Right renal cortex interstitium (tissue), 3 donors: ENCODE data around the gene ITPKA. TPM values are rescaled to one million over a fixed set of nuclear protein-coding genes. Genes with fewer than 3 reads are reported as not detected.

Source experiments
- DNase-seq, 3 donors: peaks; one replicate each; pipeline ENCODE4 v3.0.0-alpha.2; 2013; ENCODE audit warnings: low read depth in 3 of 3, low spot score in 2 of 3
- polyA plus RNA-seq, 3 donors: library from polyadenylated mRNA; unstranded; fragments of 120-200 nt; gene quantifications; one replicate each; pipeline ENCODE4 v1.2.1, GENCODE V29; 2013; ENCODE audit not compliant: insufficient read length in 3 of 3

Gene ITPKA
- polyA plus RNA-seq, 3 donors: 0.42 to 0.68 (median 0.50) TPM

DNA sequence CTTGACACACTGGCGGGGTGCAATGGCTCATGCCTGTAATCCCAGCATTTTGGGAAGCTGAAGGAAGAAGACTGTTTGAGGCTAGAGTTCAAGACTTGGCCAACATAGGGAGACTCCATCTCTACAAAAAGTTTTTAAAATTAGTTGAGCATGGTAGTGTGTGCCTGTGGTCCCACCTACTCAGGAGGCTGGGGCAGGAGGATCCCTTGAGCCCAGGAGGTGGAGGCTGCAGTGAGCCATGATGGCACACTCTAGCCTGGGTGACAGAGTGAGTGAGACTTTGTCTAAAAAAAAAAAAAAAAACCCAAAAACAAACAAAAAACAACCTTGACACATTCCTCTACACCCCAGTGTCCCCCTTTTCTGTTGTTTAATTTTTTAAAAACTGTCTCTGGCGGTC, 4.0 kb upstream of the ITPKA start:
- no peak for DNase-seq

DNA sequence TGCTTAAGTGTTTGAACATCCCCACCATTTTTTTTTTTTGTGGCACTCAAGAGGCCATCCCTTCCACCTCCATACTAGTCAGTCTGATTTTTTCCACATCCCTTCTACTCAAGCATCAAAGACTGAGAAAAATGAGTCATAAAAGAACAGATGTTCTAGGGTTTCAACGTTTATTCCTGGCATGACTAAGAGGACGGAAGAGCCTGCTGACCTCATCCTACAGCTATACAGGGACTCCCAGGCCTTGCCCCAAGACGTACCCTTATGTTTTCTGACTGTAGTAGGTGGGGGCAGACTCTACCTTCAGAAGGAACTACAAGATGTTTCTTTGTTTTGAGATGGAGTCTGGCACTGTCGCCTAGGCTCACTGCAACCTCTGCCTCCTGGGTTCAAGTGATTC, 3.3 kb upstream of the ITPKA start:
- no peak for DNase-seq

DNA sequence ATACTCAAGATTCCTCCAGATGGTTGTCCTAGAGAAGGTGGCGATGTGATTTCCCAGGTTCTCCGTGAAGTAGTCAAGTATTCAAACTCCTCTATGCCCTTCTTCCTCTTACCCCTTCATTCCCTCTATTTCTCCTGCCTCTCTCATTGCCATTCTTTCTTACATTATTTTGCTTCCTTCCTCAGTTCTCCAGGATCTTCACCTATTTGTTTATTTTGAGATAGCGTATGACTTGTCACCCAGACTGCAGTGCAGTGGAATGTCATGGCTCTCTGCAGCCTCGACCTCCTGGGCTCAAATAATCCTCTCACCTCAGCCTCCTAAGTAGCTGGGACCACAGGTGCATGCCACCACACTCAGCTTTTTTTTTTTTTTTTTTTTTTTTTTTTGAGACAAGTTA, 1.8 kb upstream of the ITPKA start:
- DNase-seq: no peak

DNA sequence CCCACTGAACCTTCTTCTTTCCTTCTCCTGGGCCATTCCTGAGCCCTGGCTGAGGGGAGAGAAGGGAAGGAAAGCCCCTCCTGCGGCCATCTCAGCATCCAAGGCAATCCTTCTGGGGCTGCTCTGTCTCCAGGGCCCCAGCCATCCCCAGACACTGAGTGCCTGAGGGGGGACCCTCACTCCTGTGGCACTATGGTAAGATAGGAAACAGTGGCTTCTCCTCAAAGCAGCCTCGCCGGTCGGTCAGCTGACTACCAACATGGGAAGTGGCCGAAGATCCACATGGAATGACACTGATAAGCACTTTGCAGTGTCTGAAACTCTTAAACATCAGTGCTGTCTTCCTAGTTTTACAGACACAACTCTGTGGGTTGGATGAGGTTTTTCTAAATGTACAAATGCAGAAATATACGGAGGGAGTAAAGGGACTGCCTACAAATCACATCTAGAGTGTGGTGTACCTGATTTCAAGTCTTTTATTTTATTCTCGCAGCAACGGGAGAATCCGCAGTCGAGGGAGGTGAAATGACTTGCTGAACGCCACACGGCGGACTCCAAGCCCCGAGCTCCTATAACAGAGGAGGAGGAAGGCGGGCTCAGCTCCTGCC, 973 bp upstream of the ITPKA start:
- no peak for DNase-seq

DNA sequence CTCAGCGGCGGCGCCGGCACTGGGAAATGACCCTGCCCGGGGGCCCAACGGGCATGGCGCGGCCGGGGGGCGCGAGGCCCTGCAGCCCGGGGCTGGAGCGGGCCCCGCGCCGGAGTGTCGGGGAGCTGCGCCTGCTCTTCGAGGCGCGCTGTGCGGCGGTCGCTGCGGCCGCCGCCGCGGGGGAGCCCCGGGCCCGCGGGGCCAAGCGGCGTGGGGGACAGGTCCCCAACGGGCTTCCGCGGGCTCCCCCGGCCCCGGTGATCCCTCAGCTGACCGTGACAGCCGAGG, 172 bp downstream of the ITPKA start:
- no peak for DNase-seq

DNA sequence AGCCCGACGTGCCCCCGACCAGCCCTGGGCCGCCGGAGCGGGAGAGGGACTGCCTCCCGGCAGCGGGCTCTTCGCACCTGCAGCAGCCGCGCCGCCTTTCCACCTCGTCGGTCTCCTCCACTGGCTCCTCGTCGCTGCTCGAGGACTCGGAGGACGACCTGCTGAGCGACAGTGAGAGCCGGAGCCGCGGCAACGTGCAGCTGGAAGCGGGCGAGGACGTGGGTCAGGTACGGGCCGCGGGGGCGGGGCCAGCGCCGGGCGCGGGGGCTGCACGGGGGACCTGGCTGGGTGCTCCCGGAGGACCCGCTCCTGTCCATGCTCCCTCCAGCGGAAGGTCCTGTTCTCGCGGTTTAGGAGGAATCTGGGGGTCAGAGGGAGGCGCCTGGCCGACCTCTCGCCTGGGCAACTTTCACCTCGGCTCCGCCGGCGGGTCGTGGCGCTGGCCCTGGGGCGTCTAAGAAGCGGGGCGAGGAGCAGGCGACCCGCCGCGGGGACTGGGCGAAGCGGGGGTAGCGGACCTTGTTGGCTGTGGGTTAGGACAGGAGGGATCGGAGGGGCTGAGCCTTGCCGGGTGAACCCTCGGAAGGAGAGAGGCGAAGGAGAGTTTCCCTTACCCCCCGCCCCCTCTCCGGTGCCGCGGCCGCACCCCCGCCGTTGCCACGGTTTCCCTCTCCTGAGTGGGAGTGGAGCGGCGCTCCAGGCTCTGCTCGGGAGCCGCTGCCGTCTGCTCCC, 682 bp downstream of the ITPKA start:
- no peak for DNase-seq

DNA sequence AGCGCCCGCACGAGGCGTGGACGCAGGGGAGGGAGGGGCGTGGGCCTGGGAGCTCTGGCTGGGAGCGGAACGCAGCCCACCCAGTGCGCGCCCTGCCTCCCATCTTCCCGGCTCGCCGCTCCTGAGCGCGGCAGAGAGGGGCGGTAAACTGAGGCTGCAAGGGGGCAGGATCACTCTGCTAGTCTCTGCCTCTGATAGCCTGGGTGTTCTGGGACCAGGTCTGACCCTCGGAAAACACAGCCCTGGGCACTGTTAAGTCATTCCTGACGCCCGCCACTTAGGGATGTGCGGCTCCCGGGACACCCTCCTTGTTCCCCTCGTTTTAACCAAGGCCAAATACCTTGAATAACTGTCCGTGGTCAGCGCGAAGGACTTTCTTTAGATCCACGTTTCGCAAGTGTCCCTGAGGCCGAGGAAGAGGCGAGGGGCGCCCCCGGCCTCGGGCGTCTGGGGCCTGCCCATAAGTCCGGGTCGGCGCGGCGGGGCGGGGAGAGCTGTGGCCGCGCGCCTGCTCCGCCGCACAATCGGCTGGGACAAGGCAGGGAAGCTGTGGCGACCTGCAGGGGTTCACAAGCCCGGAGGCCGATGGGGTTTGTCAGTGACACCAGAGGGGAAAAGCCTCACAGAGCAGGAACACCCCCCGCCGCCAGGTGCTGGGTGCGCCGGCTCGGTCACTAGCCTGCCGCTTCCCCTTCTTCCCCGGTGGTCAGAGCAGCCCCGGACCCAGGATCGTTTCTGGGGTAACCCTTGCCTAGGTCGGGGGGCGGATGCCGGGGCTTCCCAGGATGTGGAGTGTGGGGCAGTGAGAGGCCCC, 1.5 kb downstream of the ITPKA start:
- no peak for DNase-seq

DNA sequence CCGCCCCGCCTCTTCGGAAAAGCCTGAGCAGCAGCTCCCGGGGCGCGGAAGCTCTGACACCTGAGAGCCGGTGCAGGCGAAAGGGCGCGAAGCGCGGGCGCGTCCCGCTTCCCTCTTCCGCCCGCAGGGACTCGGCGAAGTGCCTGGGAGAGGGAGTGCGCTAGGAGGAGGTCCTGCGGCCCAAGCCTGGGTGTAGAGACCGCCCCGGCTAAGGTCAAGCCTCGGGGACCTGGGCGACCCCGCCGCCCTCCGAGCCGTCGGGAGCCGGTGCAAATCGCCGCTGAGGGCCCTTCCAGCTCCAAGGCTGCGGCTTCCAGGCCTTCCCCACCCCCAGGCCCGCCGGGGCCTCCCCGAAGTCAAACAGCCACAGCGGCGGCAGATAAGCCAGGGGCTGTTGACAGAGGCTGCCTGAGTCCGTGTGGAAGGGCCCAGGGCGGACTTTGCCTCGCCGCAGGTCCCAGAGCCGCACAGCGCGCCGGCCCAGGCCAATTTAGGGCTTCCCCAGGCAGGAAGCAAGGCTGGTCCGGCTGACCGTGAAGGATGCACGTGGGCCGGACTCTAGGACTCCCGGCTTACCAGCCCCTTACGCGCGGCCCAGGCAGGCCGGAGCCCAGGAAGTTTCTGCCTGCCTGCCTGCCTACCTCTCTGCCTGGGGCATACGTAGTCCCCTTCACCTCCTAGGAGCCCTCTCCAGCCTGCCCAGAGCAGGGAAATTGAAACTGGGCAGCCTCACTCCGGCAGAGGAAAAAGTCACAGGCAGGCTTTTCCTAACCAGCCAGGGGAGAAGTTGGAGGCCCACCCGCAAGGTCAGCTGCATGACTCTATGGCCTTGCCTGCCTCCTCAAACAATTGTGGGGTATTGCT, 2.3 kb downstream of the ITPKA start:
- DNase-seq: no peak

DNA sequence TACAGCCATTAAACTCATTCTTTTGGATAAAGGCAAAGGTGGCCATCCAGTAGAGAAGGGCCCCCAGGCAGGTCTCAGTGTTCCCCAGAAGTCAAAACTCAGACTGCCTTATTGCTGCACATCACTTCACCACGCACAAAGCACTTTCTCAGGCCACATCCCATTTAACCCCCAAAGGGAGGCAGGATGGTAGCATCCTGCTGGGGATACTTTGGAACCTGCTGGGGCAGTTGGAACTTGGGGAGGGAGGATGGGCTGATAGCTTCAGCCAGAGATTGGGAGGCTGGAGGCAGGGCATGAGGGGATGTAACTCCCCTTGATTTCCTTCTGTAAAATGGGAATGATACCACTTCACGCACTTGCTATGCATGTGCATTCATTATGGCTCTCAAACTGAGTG, 5.0 kb downstream of the ITPKA start:
- DNase-seq: no peak

DNA sequence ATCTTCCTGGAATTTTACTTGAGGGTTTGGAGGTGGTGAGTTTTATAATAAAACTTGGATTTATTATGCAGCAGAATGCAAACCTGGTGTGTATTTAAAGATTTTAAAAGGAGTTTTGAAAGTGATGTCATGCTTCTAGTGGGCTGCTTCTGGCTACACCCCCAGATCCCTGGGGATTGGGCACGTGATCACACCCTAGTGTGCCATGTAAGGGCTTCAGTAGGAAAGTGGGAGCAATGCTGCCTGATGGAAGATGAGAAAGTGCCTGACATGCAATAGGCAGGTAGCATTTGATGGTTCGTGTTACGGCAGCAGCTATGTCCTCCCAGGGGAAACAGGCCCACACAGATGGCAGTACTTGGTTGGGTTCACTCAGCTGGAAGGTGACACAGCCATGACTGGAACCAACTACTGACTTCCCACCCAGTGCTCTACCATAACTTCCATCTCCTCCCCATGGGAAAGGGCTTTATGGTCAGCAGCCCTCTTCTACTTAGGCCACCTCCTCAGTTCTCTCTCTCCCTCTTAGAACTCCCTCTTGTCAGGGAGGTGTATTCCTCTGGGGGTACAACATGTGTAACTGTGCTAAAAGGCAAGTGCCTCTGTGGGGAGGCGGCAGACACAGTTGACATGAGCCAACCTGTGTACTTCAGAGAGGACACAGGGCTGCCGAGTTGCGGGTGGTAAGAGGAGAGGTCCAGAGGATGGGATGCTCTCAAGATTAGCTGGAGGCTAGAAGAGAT, 5.6 kb downstream of the ITPKA start:
- no peak for DNase-seq

DNA sequence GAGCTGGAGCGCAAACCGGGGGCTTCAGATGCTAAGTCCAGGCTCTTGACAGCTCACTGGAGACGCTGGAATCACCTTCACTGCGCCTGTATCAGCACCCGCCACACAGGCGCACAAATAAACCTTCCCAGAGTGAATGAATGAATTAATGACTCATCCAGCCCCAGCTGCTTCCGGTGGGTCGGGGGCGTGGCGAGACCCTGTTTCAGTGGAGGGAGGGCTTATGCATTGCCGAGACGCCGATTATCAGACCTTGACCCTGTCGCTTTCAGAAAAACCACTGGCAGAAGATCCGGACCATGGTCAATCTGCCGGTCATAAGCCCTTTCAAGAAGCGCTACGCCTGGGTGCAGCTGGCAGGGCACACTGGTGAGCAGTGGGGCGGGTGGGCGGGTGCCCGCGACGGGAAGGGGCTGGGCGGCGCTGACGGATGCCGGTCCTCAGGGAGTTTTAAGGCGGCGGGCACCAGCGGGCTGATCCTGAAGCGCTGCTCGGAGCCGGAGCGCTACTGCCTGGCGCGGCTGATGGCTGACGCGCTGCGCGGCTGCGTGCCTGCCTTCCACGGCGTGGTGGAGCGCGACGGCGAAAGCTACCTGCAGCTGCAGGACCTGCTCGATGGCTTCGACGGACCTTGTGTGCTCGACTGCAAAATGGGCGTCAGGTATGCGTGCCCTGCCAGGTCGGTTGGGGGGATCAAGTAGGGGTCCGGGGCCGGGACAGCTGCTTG, 7.7 kb downstream of the ITPKA start:
- DNase-seq: no peak

DNA sequence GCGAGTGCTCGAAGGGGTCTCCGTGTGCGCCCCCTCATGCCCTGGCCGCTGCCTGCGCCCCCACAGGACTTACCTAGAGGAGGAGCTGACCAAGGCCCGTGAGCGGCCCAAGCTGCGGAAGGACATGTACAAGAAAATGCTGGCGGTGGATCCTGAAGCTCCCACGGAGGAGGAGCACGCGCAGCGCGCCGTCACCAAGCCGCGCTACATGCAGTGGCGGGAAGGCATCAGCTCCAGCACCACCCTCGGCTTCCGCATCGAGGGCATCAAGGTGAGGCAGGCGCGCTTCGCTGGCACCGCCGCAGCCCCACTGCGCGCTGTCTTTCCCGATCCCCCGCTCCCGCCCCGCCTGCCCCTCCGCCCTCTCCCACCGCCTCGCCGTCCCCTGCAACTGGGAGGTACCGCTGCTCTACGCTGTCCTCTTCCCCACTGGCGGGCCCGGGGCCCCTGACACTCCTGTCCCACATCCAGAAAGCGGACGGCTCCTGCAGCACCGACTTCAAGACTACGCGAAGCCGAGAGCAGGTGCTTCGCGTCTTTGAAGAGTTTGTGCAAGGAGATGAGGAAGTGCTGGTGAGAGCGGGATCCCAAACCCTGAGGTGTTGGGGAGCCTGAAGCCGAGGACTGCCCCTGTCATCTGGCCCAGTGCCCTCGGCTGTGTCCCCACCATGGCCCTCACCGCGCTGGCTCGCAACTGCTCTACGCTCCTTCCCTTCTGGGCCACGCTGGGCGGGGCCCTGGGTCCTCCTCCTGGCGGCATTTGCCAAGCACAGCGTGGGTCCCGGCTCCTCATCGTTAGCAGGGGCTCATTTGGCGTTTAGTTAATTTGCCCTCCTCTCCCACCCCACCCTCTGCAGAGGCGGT, 8.5 kb downstream of the ITPKA start:
- no peak for DNase-seq

DNA sequence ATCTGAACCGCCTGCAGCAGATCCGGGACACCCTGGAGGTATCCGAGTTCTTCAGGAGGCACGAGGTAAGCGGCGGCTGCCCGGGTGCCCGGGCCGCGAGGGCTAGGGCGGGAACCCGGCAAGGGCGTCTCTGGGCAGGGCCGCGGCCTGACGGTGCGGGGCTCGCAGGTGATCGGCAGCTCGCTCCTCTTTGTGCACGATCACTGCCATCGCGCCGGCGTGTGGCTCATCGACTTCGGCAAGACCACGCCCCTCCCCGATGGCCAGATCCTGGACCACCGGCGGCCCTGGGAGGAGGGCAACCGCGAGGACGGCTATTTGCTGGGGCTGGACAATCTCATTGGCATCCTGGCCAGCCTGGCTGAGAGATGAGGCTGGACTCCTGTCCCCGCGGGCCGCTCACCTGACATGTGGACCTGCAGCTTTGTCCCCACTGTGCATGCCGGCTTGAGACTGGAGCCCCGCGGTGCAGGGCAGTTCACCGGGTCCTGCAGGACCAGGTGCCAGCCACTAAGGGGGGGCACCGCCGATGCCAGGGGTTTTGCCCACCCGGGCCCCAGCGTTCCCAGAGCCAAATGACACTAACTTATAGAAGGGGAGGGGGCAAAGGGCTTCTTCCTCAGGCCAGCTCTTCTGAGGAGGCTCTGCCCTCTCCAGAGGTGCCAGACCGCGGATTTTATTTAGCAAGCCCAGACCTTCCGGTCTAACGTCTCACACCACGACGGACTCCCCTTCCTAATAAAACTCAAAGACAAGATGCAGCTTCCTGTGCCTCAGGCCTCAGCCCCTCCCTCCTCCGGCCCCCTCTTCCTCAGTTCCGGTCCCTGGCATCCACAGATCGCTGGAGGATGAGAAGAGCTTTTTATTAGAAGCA, 9.4 kb downstream of the ITPKA start:
- DNase-seq: no peak

DNA sequence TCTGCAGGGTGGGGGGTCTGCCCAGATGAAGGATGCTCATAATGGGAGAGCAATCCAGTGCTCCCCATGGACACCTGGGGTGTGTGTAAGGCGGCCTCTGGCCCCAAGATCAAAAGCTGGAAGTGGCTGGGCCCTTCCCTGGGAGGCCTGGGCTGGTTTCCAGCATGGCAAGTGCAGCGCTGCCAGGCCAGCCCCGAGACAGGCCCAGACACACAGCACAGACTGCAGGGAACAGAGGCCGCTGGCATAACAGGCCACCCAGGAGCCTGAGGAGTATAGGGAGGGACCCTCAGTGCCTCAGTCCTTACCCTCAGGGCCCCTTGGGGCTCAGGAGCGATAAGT, 10.0 kb downstream of the ITPKA start:
- DNase-seq: no peak

DNA sequence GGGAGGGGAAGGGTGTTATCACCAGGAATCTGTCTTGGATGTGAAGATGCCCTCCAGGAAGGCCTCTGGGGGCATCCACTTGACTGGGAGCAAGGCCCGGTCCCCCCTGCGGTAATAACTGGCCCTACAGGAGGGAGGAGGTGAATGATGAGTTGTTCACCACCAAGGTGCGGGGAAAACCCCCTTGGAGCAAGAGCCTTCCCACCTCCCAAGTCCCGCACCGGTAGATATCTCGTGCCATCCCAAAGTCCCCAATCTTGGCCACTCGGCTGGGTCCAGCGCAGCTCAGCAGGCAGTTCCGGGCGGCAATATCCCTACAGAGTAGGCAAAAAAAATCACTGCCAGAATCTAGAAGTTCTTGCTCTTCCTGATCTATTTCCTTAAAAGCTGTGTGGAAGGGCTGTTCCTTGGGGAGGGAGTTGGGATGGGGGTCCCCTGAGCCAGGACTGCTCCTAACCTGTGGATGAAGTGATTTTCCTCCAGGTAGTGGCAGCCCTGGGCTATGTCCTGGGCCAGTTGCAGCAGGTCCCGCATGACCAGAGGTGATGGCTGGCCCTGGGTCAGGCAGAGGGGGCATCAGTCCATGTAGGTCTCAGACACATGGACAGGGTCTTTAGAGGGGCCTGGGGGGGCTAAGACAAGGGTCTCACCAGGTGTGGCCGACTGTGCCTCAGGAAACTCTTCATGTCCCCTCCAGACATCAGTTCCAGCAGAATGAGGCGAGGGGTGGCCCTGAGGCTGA, 11.2 kb downstream of the ITPKA start:
- no peak for DNase-seq

DNA sequence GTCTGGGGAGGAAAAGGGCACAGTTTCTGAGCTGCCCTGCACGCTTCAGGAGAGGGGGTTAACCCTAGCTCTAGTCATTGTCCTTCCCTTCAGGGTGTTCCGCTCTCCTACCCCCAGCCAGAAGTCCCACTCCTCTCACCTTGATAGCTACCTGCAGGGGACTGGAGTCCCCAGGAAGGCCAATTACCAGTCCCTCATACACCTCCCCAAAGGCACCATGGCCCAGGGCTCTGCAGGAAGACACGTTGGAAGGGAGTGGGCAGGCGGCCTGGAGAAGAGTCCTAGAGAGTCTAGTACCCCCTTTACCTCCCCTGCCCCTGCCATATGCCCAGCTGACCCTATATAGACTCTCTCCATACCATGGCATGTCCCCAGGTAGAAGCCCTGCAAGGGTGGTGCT, 12.1 kb downstream of the ITPKA start:
- DNase-seq: no peak

DNA sequence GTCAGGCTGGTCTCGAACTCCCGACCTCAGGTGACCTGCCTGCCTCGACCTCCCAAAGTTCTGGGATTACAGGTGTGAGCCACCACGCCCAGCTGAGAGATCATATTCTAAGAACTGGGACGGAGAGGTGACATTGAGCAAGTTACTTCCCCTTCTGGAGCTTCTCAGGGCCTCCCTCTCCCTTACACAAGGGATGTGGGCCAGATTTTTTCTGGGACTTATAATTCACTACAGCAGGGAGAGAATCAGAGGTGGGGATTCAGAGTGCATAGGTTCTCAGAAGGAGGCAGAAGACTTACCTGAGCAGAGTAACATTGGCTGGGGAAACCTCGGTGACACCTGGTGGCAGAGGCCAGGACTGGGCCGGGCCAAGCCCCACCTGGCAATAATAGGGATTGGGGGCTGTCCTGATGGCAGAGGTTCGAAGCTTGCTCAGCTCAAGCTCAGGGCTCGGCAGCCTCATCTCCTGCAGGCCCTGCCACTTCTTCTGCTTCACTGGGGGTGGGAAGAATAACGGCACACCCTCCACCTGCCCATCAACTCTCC, 13.2 kb downstream of the ITPKA start:
- no peak for DNase-seq
